HPDE6-E6E7 (cell line): ENCODE data around the gene HGF.
"Not testable (repeated sequence)": the region's sequence is repeated elsewhere in the genome, so short reads cannot be mapped to it uniquely, and the experiment has no call there.

ENCODE experiments used
- DNase-seq: peaks from one replicate; pipeline ENCODE4 v3.0.0; 2011; ENCODE audit warnings: missing footprints; ENCODE audit errors: extremely low spot score

The HGF gene

DNA sequence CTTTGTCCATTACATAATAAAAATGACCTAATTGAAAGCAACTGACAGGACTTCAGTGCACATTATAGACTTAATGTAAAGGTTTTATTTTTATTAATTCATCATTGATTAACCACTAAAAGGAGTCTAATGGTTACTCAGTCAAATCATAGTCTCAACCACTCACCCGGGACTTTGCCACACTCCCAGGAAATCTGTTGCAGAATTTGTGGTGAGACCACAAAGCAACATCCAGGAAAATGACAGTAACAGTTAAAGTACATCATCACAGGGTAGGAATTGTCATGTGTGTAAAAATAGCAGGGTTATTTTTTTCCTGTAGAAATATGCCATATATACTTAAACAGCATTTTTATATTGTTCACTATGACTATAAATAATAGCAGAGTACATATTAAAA lies 6.3 kb upstream of the HGF start:
- DNase-seq = no peak

DNA sequence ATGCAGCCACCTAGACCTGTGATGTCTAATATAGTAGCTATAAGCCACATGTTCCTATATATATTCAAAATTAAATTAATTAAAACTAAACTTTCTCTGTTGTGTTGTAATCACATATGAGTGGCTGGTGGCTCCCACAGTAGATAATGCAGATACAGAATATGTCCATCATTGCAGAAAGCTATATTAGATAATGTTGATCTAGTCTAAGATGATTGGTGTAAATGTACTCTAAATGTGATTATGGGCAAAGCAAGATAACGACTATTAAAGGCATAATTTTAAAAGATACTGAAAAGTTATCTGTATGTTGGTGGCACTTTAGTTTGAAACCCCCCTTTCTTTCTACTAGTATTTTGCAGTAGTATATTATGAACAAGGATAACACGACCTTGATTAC lies 5.7 kb upstream of the HGF start:
- DNase-seq = no peak

DNA sequence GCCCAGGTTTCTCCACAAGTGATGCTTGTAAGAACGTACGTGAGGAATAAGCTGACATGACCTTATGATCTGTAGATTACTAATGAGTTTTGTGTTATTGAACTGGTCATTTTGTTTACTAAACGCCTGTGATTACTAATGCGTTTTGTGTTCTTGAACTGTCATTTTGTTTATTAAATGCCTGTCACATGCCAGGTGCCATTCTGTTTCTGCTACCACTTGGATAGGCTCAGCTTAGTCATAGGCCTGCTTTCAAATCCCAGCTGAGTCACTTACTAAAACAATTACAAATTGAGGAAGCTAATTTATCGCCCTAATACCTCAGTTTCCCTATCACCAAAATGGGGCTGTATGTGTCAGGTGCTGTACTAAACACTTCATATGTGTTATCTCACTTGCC lies 4.7 kb upstream of the HGF start:
- no peak for DNase-seq

DNA sequence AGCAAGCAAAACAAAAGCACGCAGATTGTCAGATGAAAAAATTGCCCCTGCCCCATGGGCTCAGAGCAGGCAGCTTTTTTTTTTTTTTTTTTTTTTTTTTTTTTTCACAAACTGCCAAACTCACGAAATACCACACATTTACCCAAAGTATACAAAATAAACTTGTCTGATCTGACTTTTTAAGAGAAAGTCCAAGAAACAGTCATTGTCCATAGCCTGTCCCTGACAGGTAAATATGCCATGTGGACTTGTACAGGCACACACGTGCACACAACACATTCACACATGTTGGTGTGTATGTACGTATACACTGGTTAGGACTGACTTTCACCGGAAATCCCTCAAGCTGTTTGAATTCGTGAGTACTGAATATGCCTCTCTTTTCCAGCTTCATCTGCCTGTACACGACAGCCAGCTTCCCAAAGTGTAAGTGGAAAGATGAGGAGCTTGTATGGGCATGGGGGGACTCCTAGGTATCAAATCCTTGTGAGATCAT lies 929 bp upstream of the HGF start:
- no peak for DNase-seq

DNA sequence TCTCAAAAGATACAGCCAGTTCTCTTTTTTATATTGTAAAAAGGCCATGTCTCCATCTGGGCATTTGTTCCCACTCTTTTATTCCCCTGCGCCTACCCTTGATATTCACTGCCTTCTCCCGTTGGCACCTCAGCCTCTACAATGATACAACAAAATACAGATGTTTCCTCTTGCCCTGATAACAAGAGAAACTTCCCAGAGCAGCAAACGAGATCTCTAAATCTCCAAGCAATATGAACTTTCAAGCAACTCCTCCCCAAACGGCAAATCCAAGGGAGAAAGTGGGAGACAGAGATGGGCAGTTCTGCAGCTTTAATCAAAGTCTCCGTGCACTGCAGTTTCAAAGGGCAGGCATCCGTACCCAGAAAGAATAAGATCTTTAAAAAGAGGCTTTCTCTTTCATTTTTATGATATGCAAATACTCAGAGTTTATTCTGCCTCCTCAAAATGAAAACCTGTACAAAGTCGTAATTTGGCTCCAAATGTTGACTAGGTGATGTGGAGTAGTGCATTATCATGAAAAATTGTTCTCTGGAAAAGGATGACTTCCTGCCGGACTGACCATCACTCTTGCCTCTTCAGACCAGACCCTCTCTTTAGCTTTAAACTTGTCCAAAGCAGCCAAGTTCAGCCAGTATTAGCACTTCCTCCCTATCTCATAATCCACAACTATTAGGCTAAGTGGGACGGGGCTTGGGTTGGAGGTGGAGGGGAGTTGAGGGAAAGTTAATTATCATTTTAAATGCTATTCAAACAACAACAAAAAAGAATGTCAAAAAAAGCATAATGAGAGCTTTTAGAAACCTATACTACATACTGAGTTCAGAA lies 682 bp downstream of the HGF start:
- DNase-seq = no peak

DNA sequence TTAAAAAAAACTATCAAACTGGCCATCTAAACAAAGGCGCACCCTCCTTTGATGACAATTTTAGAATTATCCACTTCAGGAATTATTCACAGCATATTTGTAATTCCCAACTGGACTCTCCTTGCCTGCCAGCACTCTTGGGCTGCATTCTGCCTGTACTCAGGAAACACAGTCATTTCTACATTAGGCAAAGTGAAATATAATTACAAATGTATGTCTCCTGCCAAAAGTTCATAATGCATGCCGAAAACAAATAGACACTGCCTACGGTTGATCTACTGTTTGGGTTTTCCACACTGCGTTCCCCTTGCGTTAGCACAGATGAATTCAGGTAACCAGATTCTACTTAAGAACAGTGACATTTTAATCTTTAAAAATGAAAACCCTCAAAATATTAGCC lies 1.9 kb downstream of the HGF start:
- no peak for DNase-seq

DNA sequence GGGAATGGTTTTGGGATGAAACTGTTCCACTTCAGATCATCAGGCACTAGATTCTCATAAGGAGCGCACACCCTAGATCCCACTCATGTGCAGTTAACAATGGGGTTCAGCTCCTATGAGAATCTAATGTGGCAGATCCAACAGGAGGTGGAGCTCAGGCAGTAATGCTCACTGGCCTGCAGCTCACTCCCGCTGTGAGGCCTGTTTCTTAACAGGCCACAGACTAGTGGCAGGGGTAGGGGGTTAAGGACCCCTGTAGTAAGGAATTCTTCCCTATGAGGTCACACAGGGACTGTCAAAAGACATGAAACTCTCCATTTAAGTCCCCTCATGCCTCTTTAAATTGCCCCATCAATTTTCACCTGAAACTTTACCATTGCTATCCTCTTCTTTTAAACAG lies 8.0 kb downstream of the HGF start:
- no peak for DNase-seq

DNA sequence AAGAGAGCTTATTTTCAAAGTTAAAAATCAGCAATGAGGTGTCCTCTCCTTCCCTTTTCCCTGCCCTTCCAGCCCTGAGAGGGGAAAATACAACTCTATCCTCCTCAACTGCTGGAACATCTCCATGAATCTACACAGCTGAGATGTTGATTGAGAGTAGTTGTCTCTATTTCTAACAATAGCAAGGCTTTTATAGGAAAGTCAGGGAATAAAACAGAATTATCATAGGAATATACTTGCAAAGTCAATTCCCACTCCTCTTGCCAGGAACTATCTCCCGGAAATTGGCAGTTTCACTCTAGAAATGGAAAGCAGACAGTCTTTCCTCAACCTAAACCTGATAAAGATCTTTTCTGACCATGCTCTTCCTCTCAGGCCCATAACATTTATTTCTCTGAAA lies 8.8 kb downstream of the HGF start:
- DNase-seq = no peak

DNA sequence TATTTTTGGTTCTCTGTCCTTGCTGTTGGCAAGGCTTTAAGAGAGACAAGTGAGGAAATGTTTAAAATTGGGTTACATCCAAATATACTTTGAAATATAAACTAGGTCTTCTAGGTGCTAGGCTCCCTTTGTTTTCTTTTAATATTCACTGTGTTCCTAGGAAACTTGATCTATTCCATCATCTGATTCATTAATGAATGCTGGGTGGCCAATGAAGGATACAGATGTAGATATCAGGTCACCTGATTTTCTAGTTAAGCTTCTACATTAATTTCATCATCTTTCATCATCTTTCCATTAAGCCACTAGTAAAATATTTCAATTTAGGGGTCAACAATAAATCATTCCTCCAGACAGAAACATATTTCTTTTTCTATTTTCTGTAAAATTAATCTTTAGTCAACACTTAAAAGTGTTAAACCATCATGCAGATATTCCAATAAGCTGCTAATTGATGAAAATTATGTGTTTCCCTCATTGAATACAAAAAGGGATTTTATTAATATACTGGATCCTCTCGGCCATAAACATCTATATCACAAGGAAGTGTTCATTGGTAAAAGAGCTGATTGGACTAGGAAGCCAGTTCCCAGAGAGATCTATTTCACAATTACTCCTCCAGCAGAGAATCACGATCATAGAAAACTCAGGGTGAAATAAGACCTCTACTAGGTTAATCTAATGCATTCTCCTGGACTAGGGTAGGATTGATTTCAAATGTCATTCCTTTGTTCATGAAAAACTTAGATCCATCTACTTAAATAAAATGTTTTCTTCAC lies 14.7 kb downstream of the HGF start:
- DNase-seq = no peak

DNA sequence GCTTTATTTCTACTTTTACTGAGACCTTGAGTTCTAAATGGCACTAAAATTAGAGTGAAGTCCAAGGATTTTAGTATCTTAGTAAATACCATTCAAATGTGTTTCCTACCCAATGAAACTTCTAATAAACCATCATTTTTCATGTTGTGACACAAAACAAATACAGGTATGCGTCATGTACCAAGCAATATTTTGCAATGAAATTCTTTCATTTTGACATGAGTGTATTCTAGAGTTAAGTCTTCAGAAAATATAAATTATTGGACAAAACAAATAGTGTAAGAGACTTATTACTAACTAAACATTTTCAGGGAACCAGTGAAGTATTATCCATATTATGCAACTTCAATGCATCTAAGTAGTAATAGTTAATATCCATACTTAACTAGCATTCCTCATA lies 16.5 kb downstream of the HGF start:
- DNase-seq = no peak

DNA sequence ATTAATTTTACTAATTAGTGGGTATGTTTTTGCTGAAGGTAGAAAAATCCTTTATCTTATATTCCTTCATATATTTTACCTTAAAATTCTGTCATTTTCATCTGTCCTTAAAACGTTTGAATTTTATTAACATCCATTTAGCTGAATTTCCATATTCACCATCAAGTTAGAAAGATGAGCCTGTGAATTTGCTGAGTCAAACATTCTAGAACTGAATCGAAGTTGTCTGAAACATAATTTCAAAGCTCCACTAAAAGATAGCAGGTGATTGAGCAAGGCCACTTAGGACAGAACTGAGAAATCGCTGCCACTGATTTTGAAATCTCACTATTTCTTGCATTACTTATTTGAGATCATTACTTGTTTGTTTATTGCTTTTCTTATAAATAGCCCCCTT lies 17.5 kb downstream of the HGF start:
- DNase-seq = no peak

DNA sequence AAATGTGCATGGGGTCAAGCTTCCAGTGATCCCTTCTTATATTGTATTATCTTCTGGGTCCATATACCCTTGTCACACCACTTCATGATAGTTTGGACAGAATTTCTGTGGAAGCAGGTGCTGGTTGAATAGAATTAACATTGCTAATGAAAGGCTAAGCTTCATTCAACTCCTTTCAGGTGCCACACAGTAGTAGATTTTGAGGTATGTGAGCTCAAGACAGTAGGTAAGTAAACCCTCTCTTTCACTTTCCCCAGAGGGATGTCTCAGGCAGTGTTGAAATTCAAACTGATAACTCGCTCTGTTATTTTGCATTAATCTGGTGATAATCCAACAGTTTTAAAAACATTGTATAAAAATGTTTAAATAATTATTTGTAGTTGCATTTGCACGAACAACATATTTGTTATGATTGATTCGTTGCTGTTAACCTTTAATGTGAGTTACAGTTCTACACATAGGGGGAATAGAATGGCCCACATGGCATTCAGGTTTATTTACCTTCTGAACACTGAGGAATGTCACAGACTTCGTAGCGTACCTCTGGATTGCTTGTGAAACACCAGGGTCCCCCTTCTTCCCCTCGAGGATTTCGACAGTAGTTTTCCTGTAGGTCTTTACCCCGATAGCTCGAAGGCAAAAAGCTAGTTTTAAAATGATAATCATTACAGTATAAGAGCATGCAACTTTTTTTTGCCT lies 18.1 kb downstream of the HGF start:
- DNase-seq = no peak

DNA sequence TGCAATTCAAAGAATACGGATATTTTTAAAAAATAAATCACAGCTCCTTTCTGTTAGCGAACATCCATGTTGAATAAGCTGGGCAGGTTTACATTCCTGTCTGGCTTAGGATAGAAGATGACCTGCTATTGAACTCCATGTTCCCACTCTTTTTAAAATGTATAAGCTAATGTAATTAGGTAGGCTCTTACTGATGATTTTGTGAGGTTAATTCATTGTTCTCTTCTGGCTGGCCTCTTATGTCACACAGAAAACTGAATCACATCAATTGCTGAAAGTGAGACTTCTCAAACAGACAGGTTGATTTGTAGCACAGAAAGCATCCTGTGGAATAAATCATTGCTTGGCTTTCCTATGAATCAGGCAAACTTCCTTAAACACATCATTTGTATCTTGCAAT lies 24.2 kb downstream of the HGF start:
- no peak for DNase-seq

DNA sequence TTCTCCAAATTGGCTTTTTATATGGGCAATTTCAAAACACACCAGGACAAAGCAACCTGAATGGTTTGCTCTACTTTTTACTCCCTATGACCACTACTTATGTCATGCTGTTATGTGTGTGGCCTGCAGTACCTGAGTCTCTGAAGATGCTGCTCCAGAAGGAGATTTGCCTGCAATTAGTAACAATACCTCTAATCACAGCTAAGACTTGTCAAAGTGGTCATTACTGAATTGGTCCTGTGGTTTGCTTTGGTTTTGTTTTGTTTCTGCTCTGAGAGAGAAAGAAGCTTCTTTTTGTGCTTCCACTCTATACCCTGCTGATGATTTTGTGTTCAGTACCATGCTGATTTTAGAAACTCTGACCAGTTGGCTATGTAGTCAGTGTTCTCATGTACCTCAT lies 25.5 kb downstream of the HGF start:
- DNase-seq = no peak

DNA sequence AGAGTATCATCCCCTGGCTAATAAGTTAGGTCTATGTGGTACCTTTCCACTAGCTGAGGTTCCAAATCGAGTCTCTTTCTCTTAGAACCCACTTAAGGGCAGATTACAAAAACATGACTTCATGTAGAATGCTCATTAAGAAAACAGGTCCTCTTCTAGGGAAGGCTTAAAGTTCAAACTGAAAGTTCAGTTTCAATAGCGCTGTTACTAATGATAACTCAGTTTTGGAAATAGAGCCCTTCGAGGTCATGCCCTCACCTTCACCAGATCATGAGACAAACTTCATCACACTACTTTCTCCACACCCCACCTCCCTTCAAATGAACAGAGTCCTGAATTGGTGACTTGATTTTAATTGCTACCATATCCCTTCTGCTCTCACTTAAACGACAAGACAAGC lies 26.2 kb downstream of the HGF start:
- no peak for DNase-seq

DNA sequence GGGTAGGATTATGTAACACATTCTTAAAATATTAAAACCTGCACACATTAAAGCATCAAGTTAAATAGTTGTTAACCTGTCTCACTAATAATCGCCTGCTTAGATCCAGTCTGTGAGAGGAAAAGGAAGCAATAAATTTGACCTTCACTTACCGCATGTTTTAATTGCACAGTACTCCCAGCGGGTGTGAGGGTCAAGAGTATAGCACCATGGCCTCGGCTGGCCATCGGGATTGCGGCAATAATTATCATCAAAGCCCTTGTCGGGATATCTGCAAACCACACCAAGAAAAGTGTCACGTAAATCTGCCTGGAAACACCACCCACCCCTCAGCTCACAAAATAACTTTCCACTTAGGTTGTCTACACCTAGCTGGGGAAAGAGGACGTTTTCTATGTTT lies 26.6 kb downstream of the HGF start:
- no peak for DNase-seq

DNA sequence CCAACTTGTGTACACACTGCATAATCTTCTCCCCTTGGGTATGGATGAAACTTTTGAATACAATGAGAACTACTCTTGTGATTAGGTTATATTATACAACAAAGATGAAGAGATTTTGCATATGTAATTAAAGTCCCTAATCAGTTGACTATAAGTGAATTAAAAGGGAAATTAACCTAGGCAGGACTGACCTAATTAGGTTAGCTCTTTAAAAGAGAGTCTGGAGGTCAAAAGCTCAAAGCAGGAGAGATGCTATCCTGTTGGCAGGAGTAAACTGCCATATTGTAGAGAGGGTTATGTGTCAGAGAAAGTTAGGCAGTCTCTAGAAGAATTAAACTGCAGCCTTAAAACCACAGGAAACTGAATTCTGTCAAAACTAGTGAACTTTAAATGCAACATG lies 29.4 kb downstream of the HGF start:
- DNase-seq = no peak

DNA sequence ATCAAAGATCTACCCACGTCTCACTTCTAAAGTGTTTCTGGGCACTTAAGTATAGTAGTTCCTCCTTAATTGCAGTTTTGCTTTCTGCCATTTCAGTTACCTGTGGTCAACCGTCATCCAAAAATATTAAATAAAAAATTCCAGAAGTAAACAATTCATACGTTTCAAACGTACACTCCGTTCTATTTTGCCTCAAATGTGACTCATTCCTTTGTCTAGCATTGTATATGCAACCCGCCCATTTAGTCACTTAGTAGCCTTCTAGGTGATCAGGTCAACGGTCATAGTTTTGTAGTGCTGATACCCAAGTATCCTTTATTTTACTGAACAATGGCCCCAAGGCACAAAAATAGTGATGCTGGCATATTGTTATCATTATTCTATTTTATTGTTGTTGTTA lies 33.8 kb downstream of the HGF start:
- peak; percentile 1 for DNase-seq

DNA sequence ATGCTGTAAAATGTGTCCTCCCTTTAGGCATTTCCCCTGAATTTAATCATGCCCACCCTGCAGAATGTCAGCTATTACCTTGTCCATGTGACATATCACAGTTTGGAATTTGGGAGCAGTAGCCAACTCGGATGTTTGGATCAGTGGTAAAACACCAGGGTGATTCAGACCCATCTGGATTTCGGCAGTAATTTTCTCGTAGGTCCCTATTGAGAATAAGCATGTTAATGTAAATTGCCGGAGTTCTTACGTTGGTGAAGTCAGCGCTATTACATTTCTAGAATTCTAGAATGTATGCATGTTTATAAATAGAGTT lies 44.1 kb downstream of the HGF start:
- DNase-seq = no peak

DNA sequence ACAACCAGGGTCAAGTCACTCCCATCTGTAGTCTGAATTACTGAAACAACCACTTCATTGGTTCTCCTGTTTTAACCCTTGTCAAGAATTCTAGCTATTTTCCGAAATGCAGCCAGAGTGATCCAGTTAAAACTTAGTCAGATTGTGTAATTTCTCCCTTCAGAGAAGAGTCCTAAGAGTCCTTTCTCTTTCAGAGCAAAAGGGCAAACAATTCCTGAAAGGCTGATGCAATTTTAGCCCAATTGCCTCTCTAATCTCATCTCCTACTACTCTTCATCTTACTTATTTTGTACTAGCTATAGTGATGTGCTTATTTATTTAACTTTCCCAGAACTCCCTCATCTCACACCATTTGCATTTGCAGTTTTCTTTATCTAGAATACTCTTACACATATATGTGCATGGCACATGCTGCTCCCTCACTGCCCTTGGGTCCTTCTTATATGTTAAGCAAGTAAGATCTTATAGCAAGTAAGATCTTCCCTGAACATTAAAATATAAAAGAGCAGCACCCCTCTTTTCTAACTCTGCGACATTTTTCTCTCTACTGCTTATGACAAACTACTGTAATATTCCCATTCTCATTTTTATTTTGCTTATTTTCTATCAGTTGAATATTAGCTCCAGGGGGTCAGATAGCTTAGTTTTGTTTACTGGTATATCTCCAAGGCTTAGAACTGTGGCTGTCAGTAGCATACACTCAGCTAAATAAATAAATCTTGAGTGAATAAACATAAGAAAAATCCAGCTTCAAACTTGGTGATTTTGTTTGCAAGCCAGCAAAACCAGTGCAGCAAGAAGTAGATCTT lies 44.6 kb downstream of the HGF start:
- DNase-seq = no peak

DNA sequence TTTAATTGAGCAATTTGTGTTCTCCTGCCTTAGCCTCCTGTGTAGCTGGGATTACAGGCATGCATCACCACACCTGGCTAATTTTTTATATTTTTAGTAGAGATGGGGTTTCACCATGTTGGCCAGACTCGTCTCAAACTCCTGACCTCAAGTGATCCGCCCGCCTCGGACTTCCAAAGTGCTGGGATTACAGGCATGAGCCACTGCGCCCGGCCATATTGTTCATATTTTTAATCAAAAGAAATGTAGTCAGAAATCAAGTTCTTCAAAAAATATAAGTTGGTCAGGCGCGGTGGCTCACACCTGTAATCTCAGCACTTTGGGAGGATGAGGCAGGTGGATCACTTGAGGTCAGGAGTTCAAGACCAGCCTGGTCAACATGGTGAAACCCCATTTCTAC lies 47.6 kb downstream of the HGF start:
- not testable (repeated sequence) for DNase-seq

DNA sequence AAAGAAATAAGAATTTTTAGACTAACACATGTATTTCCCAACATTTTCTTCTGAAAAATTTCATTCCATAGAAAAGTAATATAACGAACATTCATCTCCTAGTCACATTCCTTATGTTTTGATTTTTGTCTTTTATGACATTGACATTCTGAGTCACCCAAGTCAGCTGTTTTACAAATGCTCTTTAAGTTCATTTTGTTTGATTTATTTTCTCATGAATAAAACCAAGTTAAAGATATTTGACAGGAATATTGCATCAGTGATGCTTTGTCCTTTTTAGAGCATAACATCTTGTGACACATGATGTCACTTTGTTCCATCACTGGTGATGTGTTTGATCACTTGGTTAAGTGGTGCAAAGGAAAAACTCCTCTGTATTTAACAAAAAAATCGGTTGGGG lies 48.4 kb downstream of the HGF start:
- no peak for DNase-seq
